Measurements from ENCODE around the gene MED7. TPM values are rescaled to one million over a fixed set of nuclear protein-coding genes. Genes with fewer than 3 reads are reported as not detected.
A peak's percentile ranks its signal among the peaks of the same experiment; 100 is the strongest.

The MED7 gene, protein sequence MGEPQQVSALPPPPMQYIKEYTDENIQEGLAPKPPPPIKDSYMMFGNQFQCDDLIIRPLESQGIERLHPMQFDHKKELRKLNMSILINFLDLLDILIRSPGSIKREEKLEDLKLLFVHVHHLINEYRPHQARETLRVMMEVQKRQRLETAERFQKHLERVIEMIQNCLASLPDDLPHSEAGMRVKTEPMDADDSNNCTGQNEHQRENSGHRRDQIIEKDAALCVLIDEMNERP
- total RNA-seq (19.3 and 21.4 TPM in 2 replicates), polyA plus RNA-seq (4.6 and 5.8 TPM in 2 replicates), polyA minus RNA-seq (7.5 and 7.6 TPM in 2 replicates)
- total RNA-seq (2013): 24.5 TPM

DNA sequence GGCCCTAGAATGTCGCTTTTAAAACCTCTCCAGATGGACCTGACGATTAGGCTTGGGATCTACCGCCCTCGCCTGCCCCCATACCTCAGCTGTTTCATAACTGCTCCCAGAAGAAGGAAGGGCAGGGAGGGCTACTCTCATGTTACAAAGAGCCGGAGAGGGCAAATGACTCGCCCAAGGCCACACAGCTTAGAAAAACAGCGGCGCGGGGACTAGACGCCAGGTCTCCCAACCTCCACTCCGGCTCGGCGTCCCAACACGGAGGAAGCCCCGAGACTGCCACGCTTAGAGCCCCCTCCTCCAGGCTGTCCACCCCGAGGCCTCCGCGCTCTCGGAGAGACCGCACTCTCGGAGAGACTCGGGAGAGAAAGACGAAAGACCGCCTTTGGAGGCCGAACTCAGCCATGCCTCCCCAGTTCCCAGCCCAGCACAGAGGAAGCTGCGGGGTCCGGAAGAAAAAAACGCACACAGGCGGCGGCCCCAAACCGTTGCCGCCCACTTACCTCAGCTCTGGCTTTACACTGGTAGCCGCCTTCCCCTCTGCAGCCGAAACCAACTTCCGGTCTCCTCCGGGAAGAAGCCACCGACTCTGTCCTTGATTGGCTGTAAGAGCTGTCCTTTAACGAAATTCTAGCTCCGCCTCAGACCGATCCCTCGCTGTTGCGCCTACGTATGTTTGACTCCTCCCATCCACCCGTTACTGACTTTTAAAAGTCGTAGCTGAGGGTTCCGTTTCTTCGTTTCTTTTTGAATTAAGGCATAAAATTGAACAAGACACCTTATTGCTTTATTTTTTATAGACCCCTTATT lies at the start of gene MED7:
Gene MED7 (minus strand): TSS at position 549 of the 810 bp plus-strand sequence. CDS start 3,434 bp downstream, outside the sequence.
- peak within 1 kb of the TSS; percentile 82 for H3K4me2 ChIP-seq (replicated peaks; ENCODE audit: low read depth, low read length, poor library complexity, severe bottlenecking)
- no peaks in the 10 kb centered on the region for H3K9me3 Mint-ChIP-seq (ENCODE audit: insufficient read depth)
- CTCF ChIA-PET: interaction anchor here (0.9 to 1.6 kb wide), 5 partner anchors 11 to 170 kb away, joined by 3 to 5 read pairs (median 4); partner anchors contain the start of gene HAVCR2
- H3K79me2 ChIP-seq (ENCODE audit: control insufficient read depth, insufficient read depth, low read length): peaks cover 26% of the 10 kb centered on the region
- H3K4me3 ChIP-seq (ENCODE audit: control extremely low read depth in 1 of 5, extremely low read depth in 1 of 5, insufficient read depth in 1 of 5, low read depth in 2 of 5, low read length in 4 of 5): peak within 1 kb of the TSS; percentile 76 to 99 (median 97)
- H3K36me3 ChIP-seq (replicated peaks in 1 of 2; ENCODE audit: control extremely low read depth in 1 of 2, control insufficient read depth in 1 of 2, extremely low read depth in 1 of 2, insufficient read depth in 2 of 2, low read length in 1 of 2): peaks cover 0 to 16% of the 10 kb centered on the region in 2 experiments
- no peaks in the 10 kb centered on the region for H4K20me1 ChIP-seq (ENCODE audit: control insufficient read depth, insufficient read depth, low read length, poor library complexity, severe bottlenecking)
- peak within 1 kb of the TSS; percentile 99 for H3K27ac Mint-ChIP-seq
- peak; percentile 96 for ATAC-seq (ENCODE audit: low read depth)
- no peaks in the 10 kb centered on the region for H3K27me3 Mint-ChIP-seq
- POLR2A ChIA-PET: interaction anchor here (0.5 to 2.3 kb wide), 8 partner anchors 41 to 768 kb away, joined by 3 to 13 read pairs (median 4); no protein-coding TSS in a partner anchor
- no peaks in the 10 kb centered on the region for H3K27me3 ChIP-seq (replicated peaks in 1 of 4; ENCODE audit: control extremely low read depth in 1 of 4, control insufficient read depth in 3 of 4, insufficient read depth in 4 of 4, low read length in 3 of 4)
- H2AFZ ChIP-seq (ENCODE audit: insufficient read depth, low read depth, low read length, poor library complexity, severe bottlenecking): peak within 1 kb of the TSS; percentile 91
- intact Hi-C loops (cut with micrococcal nuclease): loop anchor here (1.0 to 10.0 kb wide), 3 partner anchors 129 to 738 kb away; partner anchors contain the start of gene THG1L
- peaks cover 15 to 18% of the 10 kb centered on the region in 2 donors for H3K4me1 ChIP-seq (ENCODE audit: control insufficient read depth in 2 of 2, insufficient read depth in 2 of 2, low read length in 2 of 2)
- H3K4me3 Mint-ChIP-seq: peak within 1 kb of the TSS; percentile 99
- 0% methylated on average over 39 of the region's 48 CpGs for WGBS (ENCODE audit: insufficient coverage)
- peak within 1 kb of the TSS; percentile 98 for H3K9ac ChIP-seq (ENCODE audit: low read length)
- peak; percentile 98 for DNase-seq
- H3K4me1 Mint-ChIP-seq: peaks cover 28% of the 10 kb centered on the region
- no peaks in the 10 kb centered on the region for H3K9me3 ChIP-seq (ENCODE audit: control extremely low read depth in 1 of 3, control insufficient read depth in 2 of 3, insufficient read depth in 1 of 3, low read length in 2 of 3)
- TF ChIP-seq EZH2 (IDR thresholded peaks at IDR 0.05; ENCODE audit: borderline replicate concordance, insufficient read depth, low read depth, low read length, poor library complexity, severe bottlenecking): no peak
- TF ChIP-seq, protein P1, sequence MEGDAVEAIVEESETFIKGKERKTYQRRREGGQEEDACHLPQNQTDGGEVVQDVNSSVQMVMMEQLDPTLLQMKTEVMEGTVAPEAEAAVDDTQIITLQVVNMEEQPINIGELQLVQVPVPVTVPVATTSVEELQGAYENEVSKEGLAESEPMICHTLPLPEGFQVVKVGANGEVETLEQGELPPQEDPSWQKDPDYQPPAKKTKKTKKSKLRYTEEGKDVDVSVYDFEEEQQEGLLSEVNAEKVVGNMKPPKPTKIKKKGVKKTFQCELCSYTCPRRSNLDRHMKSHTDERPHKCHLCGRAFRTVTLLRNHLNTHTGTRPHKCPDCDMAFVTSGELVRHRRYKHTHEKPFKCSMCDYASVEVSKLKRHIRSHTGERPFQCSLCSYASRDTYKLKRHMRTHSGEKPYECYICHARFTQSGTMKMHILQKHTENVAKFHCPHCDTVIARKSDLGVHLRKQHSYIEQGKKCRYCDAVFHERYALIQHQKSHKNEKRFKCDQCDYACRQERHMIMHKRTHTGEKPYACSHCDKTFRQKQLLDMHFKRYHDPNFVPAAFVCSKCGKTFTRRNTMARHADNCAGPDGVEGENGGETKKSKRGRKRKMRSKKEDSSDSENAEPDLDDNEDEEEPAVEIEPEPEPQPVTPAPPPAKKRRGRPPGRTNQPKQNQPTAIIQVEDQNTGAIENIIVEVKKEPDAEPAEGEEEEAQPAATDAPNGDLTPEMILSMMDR (IDR thresholded peaks at IDR 0.05): no peak
- peak within 1 kb of the TSS; percentile 95 to 96 for H3K27ac ChIP-seq (ENCODE audit: low read length in 2 of 2)
